ENCODE data around the gene ACSL1. TPM values are rescaled to one million over a fixed set of nuclear protein-coding genes. Genes with fewer than 3 reads are reported as not detected.

The ACSL1 gene
- total and polyA plus RNA-seq, 2 donors from 2014 or later, result 98.1 to 322 TPM

DNA sequence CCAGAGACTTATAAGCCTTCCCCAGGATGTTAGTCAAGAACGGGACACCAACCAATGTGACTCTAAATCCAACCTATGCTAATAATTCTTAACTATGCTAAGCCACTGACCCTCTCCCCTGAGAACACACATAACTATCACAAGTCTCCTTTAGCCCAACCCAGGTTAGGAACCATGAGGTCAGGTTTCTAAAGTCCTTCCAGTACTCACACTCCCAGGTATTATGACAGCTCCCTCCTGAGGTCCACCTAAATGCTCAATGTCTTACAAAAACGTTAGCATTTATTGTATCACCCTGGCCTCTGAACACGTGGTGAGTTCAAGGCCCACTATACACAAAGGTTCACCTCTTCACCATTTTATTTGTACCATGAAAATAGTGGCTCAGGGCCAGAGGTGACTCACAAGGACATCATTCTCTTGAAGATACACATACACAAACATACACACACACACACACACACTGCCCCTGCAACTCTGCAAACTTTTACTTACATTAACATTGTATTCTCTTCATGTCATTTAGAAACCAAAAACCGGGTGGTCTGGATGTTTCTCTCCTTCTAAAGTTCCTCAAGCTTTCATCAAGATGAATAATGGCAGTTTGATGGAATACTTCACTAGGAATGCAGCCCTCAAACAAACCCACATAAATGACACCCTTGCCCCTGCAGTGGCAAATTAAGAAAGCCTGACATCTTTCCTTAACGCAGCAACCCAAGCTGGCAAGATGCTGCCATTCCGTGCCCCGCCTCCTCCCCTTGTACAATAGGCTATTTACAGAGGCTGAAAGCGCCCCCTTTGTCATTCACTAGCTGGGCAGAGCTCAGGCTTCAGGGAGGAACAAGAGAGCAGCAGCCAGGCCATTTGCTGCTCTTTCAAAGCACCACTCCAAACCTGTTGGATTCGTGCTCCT lies 17.7 kb downstream of the ACSL1 start:
- TF ChIP-seq, protein P1, sequence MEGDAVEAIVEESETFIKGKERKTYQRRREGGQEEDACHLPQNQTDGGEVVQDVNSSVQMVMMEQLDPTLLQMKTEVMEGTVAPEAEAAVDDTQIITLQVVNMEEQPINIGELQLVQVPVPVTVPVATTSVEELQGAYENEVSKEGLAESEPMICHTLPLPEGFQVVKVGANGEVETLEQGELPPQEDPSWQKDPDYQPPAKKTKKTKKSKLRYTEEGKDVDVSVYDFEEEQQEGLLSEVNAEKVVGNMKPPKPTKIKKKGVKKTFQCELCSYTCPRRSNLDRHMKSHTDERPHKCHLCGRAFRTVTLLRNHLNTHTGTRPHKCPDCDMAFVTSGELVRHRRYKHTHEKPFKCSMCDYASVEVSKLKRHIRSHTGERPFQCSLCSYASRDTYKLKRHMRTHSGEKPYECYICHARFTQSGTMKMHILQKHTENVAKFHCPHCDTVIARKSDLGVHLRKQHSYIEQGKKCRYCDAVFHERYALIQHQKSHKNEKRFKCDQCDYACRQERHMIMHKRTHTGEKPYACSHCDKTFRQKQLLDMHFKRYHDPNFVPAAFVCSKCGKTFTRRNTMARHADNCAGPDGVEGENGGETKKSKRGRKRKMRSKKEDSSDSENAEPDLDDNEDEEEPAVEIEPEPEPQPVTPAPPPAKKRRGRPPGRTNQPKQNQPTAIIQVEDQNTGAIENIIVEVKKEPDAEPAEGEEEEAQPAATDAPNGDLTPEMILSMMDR (IDR thresholded peaks at IDR 0.05; ENCODE audit: borderline replicate concordance, extremely low read depth, insufficient read depth), result no peak
- Histone ChIP-seq H3K9ac (ENCODE audit: low read length in 3 of 3) (peak overlapping the region in 1 of 3 donors; percentile 1), H3K27ac (ENCODE audit: low read depth in 2 of 2, low read length in 2 of 2) (peak overlapping the region in 1 of 2 donors; percentile 18), H3K9me3 (ENCODE audit: control insufficient read depth in 2 of 3, insufficient read depth in 1 of 3, low read length in 3 of 3) (no peaks in the 10 kb centered on the region), H3K36me3 (ENCODE audit: control insufficient read depth in 2 of 3, insufficient read depth in 3 of 3, low read length in 3 of 3) (peaks cover 0 to under 1% (median 0%) of the 10 kb centered on the region in 3 donors), H3K4me1 (ENCODE audit: control insufficient read depth in 2 of 3, insufficient read depth in 2 of 3, low read depth in 1 of 3, low read length in 3 of 3) (peaks cover 4 to 36% (median 31%) of the 10 kb centered on the region in 3 donors), H3K27me3 (ENCODE audit: control insufficient read depth, insufficient read depth, low read length) (no peaks in the 10 kb centered on the region), H3K4me3 (ENCODE audit: low read length in 3 of 3) (no peak overlapping the region)
- intact Hi-C loops (cut with DNase I), result no loop called here
- no peak for FAIRE-seq
- peak in 3 of 5 donors; percentile 48 to 57 (median 49) for DNase-seq

DNA sequence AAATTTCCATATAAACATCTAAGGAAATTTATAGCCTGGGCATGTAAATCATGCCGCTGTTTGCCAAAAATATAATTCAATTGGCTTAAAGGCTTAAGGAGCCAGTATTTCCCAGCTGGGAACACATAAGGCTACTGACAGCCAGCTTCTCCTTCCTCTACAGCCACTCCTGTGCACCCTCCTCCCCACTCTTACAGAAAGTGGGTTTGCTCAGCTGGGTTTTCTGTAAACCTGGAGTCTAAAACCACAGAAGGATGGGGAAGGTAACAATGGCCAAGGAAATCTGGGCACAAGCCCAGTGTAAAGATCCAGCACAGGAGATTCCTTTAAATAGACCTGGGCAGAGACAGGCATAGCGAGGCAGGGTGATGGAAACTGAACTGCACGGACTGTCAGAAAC lies 18.5 kb downstream of the ACSL1 start:
- Histone ChIP-seq H3K9me3 (ENCODE audit: control insufficient read depth in 2 of 3, insufficient read depth in 1 of 3, low read length in 3 of 3) (no peaks in the 10 kb centered on the region), H3K4me3 (ENCODE audit: low read length in 3 of 3) (no peak overlapping the region), H3K27me3 (ENCODE audit: control insufficient read depth, insufficient read depth, low read length) (no peaks in the 10 kb centered on the region), H3K9ac (ENCODE audit: low read length in 3 of 3) (no peak overlapping the region), H3K27ac (ENCODE audit: low read depth in 2 of 2, low read length in 2 of 2) (peak overlapping the region in 1 of 2 donors; percentile 18), H3K36me3 (ENCODE audit: control insufficient read depth in 2 of 3, insufficient read depth in 3 of 3, low read length in 3 of 3) (peaks cover 0 to 5% (median 0%) of the 10 kb centered on the region in 3 donors), H3K4me1 (ENCODE audit: control insufficient read depth in 2 of 3, insufficient read depth in 2 of 3, low read depth in 1 of 3, low read length in 3 of 3) (peaks cover 4 to 38% (median 31%) of the 10 kb centered on the region in 3 donors)
- FAIRE-seq (no peak), DNase-seq (peak in 1 of 5 donors; percentile 30)
- TF ChIP-seq, protein P1 (IDR thresholded peaks at IDR 0.05; ENCODE audit: borderline replicate concordance, extremely low read depth, insufficient read depth), result no peak
- intact Hi-C loops (cut with DNase I), result no loop called here

DNA sequence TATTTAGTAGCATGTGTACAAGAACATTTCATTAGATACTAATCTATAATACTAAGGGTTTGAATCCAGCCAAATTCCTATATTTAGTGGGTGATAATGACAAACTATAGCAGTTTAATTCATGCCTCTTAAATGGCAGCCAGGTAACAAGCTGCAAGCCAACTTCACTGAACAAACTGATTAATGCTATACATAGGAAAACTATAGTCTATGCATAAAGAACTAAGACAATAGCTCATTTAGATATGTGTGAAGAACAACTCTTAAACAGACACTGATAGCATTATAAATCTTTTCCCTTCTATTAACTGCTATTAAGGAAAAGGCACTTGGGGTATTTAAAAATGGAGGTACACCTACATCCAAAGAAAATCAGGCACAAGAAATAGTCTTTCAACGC lies 19.1 kb downstream of the ACSL1 start:
- Histone ChIP-seq H3K4me3 (ENCODE audit: low read length in 3 of 3) (no peak overlapping the region), H3K27ac (ENCODE audit: low read depth in 2 of 2, low read length in 2 of 2) (peak overlapping the region in 1 of 2 donors; percentile 18), H3K9me3 (ENCODE audit: control insufficient read depth in 2 of 3, insufficient read depth in 1 of 3, low read length in 3 of 3) (no peaks in the 10 kb centered on the region), H3K36me3 (ENCODE audit: control insufficient read depth in 2 of 3, insufficient read depth in 3 of 3, low read length in 3 of 3) (peaks cover 0 to 5% (median 0%) of the 10 kb centered on the region in 3 donors), H3K9ac (ENCODE audit: low read length in 3 of 3) (no peak overlapping the region), H3K4me1 (ENCODE audit: control insufficient read depth in 2 of 3, insufficient read depth in 2 of 3, low read depth in 1 of 3, low read length in 3 of 3) (peaks cover 4 to 37% (median 31%) of the 10 kb centered on the region in 3 donors), H3K27me3 (ENCODE audit: control insufficient read depth, insufficient read depth, low read length) (no peaks in the 10 kb centered on the region)
- intact Hi-C loops (cut with DNase I), result no loop called here
- TF ChIP-seq, protein P1 (IDR thresholded peaks at IDR 0.05; ENCODE audit: borderline replicate concordance, extremely low read depth, insufficient read depth), result no peak
- no peak for FAIRE-seq
- no peak for DNase-seq

Data from kidney (tissue), 14 donors.